ENCODE data around the gene GIT2.
"Not testable (repeated sequence)": the region's sequence is repeated elsewhere in the genome, so short reads cannot be mapped to it uniquely, and the experiment has no call there.

Gene GIT2, protein sequence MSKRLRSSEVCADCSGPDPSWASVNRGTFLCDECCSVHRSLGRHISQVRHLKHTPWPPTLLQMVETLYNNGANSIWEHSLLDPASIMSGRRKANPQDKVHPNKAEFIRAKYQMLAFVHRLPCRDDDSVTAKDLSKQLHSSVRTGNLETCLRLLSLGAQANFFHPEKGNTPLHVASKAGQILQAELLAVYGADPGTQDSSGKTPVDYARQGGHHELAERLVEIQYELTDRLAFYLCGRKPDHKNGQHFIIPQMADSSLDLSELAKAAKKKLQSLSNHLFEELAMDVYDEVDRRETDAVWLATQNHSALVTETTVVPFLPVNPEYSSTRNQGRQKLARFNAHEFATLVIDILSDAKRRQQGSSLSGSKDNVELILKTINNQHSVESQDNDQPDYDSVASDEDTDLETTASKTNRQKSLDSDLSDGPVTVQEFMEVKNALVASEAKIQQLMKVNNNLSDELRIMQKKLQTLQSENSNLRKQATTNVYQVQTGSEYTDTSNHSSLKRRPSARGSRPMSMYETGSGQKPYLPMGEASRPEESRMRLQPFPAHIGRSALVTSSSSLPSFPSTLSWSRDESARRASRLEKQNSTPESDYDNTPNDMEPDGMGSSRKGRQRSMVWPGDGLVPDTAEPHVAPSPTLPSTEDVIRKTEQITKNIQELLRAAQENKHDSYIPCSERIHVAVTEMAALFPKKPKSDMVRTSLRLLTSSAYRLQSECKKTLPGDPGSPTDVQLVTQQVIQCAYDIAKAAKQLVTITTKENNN

DNA sequence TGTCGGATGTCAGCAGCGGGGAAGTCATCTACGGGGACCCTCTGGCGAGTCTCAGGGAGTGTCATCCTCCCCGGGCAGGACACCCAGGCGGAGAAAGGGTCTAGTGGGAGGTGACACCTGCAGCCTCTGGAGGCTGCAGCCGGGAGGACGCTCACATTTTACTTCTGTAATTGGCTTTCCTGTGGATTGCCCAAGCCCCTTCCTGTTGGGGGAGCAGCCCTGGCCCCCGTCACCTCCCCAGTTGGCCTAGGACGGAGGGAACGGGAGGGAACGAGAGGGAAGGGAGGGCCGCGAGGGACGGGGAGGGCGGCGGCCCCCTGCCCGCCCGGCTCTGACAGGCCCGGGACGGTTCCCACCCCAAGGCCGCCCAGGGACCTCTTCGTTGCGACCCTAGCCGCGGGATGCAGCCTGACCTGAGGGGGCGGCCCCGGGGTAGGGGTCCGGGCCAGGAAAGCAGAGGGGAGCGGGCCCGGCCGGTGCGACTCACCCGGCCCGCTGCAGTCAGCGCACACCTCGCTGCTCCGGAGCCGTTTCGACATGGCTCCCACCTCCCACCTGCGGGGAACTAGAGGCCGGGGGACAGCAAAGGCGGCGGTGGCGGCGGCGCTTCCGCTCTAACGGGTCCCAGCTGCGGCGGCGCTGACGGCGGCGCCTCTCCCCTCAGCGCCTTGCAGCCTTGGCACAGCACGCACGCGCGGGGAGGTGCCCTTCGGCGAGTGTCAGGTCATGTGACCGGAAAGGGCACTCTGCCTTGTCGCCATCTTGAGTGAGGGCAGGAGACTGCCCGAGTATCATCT is at the start of gene GIT2:
Gene GIT2, minus strand, starts transcription at position 683 of the 797 bp plus-strand sequence. Its CDS starts 144 bp downstream, at position 539.
- in situ Hi-C loops (cut with HindIII; ENCODE audit: low sequenced_read_pairs), result loop anchor here (5.0 kb wide), 1 partner anchor 34 kb away; no protein-coding TSS in a partner anchor

DNA sequence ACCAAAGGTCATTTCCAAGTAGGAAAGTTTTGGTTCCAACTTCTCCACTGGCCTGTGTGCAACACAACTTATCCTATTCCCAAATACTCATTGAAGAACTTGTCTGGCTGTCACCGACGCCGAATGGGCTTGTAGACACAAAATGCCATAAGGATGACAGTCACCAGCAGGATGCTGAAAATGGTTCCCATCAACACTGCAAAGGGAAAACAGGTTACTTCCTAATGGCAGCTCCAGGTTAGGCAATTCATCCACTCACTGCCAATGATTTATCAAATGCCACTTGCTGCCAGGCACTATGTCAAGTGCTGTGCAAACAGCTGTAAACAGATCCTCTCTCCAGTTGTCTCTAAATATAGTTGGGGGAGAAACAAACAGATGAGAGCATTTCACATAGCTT is 46.1 kb upstream of the GIT2 start:
- in situ Hi-C loops (cut with HindIII; ENCODE audit: low sequenced_read_pairs), result no loop called here

DNA sequence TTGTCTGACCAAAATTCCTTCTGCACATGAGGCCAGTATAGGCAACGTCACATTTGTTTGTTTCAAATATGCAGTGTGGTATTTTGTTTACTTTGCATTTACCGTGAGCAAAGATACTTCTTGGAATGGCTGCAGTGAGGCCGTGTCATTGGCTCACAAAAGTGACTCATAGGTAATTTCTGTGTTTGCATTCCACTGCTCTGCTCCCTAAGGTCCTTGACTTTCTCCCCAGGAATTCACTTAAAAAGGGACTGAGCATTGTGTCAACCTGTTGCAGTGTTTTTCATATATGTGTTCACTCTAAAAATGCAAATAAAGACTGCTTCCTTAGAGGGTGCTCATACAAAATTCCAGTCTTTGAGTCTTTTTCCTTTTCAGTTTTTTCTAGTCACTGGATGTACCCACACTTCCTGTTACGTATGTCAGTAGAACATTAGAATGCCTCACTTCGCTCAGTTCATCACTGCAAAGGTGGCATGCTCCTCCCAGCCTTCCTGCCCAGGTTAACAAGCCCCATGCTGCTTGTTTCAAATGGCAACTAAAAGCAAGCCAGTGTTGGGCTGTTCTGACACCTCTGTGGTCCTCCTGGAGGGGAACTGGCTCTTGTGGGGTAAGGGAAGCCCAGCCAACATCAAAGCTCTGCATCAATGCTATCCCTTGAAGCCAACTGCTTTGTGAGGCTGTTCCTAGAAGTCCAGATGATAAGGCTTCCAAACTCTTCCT is 43.1 kb upstream of the GIT2 start:
- in situ Hi-C loops (cut with HindIII; ENCODE audit: low sequenced_read_pairs), result no loop called here

DNA sequence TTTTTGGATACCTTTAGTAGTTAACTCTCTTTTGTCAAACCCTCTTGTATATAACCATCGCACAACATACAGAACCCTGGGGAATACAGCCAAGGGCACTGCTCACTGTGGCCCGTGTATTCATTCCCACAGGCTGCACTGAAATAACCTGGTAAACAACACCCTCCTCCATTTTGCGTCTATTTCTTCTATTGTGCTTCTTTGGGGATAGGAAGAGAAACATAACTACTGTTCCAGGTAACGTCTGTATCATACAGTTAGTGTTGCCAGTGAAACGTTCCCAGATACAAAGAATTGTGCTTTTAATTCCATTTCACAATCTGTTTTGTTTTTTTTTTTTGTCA is 42.5 kb upstream of the GIT2 start:
- in situ Hi-C loops (cut with HindIII; ENCODE audit: low sequenced_read_pairs), result no loop called here

DNA sequence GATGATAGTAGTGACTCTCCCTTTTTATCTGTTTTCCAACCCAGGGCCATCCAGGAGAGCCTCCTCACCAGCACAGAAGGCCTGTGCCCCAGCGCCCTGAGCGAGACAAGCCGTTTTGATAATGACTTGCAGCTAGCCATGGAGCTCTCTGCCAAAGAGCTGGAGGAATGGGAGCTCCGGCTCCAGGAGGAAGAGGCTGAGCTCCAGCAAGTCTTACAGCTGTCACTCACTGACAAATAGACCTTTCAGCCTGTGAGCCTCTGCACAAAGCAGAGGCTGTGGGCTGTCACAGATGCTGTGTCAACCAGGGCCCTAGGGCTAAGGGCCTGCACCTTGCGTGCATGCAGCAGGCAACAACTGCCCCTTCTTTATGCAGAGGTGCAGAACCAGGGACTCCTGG is 41.1 kb upstream of the GIT2 start:
- in situ Hi-C loops (cut with HindIII; ENCODE audit: low sequenced_read_pairs), result no loop called here

DNA sequence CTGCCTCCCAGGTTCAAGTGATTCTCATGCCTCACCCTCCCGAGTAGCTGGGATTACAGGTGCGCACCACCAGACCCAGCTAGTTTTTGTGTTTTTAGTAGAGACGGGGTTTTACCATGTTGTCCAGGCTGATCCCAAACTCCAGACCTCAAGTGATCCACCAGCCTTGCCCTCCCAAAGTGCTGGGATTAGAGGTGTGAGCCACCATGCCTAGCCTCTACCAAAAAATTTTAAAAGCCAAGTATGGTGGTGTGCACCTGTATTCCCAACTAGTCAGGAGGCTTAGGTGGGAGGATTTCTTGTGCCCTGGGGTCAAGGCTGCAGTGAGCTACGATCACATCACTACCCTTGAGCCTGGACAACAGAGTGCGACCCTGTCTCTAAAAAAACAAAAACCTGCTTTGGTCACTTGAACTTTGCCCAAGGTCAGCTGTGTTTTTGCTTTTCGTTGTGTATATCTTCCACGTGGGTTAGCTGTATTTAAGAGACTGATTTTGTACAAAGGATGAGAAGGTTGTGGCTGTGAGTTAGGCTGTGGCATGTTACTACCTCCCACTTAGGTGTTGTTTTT is 39.5 kb upstream of the GIT2 start:
- in situ Hi-C loops (cut with HindIII; ENCODE audit: low sequenced_read_pairs), result no loop called here

DNA sequence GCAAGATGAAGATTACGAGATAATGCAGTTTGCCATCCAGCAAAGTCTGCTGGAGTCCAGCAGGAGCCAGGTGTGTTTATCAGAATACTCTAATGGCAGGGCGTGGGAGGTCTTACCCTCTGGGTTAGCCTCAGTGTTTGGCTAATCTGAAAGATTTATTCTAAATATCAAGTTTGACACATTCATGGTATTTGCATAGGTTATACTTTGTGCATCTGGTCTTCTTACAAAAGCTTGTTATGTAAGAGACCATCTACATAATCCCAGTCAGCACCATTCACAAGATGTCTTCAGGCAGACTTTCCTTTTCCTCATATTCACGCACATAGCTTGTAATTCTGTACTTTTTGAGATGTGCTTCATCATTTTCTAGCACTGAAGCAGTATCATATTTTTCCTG is 37.7 kb upstream of the GIT2 start:
- in situ Hi-C loops (cut with HindIII; ENCODE audit: low sequenced_read_pairs), result loop anchor here (5.0 kb wide), 1 partner anchor 72 kb away; no protein-coding TSS in a partner anchor

DNA sequence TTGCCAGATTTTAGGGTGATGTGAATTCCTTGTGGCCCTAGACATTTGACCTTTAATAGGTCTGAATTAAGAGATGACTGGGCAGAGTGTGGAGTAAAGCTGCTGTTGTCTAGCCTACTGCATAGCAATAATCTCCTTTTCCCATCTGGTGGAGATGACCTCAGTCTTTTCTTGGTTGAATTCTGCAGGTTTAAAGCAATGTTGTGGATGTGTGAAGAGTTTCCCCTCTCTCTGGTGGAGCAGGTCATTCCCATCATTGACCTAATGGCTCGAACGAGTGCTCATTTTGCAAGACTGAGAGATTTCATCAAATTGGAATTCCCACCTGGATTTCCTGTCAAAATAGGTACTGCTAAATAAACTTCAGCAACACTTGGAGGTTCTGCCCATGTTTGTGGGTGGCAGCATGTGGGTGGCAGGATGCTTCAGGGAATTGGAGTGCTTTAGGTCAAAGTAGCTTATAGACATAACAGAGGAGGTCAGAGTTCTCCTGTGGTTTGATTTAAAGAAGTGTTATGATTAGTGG is 33.2 kb upstream of the GIT2 start:
- in situ Hi-C loops (cut with HindIII; ENCODE audit: low sequenced_read_pairs), result no loop called here

DNA sequence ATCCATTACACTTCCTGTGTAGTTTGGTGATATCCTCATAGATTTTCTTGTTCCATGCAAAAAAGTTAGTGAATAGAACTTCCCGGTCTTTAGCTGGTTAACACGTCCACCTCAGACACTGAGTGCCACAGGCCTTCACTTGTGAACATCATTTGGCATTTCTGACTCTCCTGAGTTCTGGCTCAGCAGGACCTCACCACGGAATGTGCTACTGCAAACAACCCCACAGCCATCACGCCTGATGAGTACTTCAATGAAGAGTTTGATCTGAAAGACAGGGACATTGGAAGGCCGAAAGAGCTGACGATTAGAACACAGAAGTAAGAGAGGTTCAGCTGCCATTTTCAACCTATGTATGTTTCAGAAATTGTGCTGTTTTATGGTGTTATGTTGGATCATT is 32.2 kb upstream of the GIT2 start:
- in situ Hi-C loops (cut with HindIII; ENCODE audit: low sequenced_read_pairs), result no loop called here

DNA sequence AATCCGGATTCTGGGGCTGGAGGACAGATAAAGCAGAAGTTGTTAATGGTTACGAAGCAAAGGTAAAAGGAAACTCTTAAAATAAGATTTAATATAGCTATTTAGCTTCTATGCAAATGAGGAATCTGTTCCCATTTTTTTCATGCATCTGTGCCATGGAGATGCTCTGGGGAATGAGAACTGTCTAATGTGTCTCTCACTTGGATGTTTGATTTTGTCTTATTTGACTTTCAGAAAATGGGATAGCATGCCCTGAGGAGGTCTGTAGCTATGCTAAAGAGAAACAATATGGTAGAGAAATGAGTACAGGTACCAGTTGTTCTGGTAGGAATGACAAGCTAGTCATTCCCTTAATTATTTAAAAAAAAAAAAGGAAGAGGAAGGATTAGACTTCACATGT is 27.9 kb upstream of the GIT2 start:
- in situ Hi-C loops (cut with HindIII; ENCODE audit: low sequenced_read_pairs), result no loop called here

DNA sequence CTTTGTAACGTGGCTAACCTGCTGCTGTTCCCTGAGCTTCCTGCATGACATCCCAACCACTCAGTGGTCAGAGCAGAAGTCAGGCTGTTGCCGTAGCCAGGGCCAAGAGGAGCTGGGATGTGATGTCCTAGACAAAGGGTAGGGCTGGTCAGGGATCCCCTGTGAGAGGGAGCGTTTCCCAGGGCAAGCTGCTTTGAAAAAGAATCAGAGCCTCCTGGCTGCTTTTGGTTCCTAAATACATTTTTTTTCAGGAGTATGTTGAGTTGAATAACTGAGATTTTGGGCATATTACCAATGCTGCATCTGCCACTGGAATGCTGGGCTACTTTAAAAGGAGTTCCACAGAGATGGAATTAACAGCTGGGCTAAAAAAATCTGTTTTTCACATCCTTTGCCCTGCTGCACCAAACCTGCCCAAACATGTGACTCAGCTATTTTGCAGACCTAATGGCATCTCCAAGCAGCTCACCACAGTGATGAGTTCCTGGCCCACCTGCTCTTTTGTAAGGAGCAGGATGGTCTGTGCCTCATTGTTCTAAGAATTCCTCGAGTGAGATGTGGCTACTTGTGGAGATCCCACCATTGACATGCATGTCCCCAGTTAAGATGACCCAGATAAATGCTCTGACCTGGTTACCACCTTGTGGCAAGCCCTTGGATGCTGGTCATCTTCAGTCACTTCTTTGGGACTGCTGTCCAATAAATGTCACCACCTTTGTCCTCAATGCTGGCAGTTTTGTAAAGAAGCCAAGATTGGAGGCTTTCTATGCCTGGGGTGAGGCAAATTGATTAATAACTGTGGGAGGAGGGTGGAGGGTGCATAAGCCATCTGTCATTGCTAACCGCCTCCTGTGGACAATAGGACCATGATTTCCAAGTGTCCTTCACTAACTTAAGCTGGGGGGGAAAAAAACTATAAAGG is 27.2 kb upstream of the GIT2 start:
- in situ Hi-C loops (cut with HindIII; ENCODE audit: low sequenced_read_pairs), result no loop called here

DNA sequence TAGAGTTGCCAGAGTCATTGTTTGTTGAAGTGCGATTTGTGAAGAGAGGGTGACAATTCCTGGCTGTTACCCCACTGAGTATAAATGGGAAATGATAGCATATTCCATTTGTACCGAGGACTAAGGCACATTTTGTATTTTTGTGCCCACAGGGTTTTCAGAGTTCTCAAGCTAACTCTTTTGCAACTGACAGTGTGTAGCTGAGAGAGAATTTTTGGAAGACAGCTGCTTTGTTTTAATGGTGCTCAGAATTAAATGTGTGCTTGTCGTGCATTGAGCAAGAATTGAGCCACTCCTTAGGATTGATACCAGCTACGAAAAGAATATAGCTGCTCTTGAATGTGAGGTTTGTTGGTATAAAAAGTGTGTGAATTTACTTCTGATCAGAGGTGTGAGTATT is 24.8 kb upstream of the GIT2 start:
- in situ Hi-C loops (cut with HindIII; ENCODE audit: low sequenced_read_pairs), result no loop called here

DNA sequence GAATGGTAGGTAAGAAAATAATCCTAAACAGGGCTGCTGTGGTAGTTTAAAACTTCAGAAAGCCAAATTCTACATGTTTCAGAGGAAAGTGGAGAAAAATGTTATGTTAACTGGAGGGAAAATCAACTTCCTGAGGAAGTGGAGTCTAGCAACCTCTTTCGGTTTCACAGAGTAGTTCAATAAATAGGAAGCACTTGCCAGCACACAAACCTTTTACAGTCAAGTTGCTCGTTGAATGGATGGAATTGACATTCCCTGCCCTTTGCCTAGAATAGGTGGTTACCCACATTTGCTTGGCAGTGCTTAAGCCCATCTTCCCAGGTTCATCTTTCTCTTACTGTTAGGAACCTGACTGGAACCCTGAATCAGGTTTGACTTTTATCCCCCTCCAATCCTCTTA is 19.0 kb upstream of the GIT2 start:
- in situ Hi-C loops (cut with HindIII; ENCODE audit: low sequenced_read_pairs), result no loop called here

DNA sequence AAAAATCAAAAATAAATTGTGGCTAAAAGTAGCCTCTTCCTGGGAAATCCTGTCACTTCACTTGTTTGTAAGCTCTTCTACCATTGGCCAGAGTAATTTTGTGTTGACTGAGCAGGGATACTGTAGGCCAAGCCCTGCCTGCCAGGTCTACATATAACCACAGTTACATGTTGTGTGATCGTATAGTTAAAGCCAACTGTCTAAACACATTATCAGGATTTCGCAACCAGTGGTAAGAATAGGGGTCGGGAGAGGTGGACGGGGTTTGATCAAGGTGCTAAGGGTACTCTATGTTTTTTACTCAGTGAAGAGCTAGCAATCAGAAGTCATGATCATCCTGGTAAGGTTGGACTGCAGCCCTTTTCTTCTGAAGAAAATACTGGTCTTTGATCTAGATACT is 16.5 kb upstream of the GIT2 start:
- in situ Hi-C loops (cut with HindIII; ENCODE audit: low sequenced_read_pairs), result no loop called here

DNA sequence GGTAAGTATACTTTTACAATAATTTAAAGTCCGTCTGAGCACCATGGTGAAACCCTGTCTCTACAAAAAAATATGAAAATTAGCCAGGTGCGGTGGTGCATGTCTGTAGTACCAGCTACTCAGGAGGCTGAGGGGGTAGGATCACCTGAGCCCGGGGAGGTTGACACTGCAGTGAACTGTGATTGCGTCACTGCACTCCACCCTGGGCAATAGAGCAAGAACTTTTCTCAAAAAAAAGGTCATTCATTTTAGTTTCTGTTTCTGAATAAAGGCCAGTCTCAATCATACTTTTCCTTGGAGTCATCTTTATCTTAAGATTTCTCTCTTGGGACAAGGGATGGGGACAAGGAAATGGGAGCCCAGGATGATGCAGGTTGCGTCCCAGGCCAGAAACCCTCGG is 16.0 kb upstream of the GIT2 start:
- in situ Hi-C loops (cut with HindIII; ENCODE audit: low sequenced_read_pairs), result no loop called here

DNA sequence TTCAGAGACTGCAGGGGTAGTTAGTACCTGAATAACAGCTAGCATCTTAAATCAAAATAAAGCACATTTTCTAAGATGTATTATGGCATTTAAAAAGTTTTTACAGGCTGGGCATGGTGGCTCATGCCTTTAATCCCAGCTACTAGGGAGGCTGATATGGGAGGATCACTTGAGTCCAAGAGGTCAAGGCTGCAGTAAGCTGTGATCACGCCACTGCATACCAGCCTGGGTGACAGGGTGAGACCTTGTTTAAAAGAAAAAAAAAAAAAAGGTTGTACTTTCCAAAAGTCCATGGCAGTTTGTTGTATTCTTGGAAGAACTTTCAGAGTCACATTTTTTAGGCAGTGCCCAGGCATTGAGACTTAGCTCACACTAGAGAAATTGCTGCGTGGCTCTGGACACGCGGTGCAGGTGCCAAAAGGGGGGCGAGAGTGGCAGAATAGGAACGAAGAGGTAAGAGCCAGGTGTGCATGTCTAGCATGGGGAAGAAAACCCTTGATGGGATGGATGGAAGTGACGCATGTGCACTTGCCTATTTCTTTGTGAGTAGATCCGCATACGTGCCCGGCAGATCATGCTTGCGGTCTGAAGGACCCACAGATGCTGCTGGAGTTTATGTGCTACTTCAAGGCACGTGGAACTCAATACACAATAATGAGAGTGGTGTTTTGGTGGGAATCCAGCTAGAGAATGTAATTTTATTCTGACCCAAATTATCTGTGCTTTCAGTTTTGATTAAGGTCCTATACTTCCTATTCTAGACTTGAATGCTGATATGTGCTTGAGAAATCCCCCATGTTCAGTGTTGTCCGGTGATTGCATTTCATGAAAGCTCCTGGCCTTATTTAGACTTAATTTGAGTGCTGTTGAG is 14.9 kb upstream of the GIT2 start:
- in situ Hi-C loops (cut with HindIII; ENCODE audit: low sequenced_read_pairs), result no loop called here

DNA sequence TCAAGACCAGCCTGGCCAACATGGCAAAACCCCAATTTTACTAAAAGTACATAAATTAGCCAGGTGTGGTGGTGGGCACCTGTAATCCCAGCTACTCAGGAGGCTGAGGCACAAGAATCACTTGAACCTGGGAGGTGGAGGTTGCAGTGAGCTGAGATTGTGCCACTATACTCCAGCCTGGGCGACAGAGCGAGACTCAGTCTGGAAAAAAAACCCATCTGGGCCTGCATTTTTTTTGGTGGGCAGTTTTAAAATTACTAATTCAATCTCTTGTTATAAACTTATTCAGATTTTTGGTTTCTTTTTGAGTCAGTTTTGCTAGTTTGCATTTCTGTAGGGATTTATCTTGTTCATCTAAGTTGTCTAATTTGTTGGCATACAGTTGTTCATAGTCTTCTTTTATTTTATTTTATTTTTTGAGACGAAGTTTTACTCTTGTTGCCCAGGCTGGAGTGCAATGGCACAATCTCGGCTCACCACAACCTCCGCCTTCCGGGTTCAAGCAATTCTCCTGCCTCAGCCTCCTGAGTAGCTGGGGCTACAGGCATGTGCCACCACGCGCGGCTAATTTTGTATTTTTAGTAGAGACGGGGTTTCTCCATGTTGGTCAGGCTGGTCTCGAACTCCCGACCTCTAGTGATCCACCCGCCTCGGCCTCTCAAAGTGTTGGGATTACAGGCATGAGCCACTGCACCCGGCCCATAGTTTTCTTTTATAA is 12.7 kb upstream of the GIT2 start:
- in situ Hi-C loops (cut with HindIII; ENCODE audit: low sequenced_read_pairs), result not testable (repeated sequence)

DNA sequence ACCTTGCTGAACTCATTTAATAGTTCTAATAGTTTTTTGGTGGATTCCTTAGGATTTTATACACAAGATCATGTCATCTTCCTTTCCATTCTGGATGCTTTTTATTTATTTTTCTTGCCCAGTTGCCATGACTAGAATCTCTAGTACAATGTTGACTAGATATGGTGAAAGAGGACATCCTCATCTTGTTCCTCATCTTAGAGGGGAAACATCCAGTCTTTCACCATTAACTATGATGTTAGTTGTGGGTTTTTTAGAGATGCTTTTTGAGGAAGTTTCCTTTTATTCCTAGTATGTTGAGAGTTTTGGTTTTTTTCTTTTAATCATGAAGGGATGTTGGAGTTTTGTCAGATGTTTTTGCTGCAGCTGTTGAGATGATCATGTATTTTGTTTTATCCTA is 11.7 kb upstream of the GIT2 start:
- in situ Hi-C loops (cut with HindIII; ENCODE audit: low sequenced_read_pairs), result no loop called here
